DMS114 treated with DMSO at 0.1 percent for 48 hours (cell line): ENCODE data around the gene SRP54.
"Not testable (repeated sequence)": the region's sequence is repeated elsewhere in the genome, so short reads cannot be mapped to it uniquely, and the experiment has no call there.

Experiments
- DNase-seq: peaks from one replicate; lab custom pipeline; 2025; ENCODE audit not compliant: unreplicated experiment; lab: John Stamatoyannopoulos, UW

SRP54 gene

GRCh38 chr14:34982421-34983147, at the start of gene SRP54:
Gene SRP54, plus strand, starts transcription at chr14:34982992. Its CDS starts 13,718 bp downstream, at chr14:34996710.
- peak; percentile 95 for DNase-seq

GRCh38 chr14:34933301-34933700, 49.5 kb upstream of the SRP54 start:
- DNase-seq: no peak

GRCh38 chr14:34935488-34935887, 47.3 kb upstream of the SRP54 start:
- no peak for DNase-seq

GRCh38 chr14:34937442-34937841, 45.4 kb upstream of the SRP54 start:
- DNase-seq: no peak

- no peak for DNase-seq
Measured at GRCh38 chr14:34937876-34938275, 44.9 kb upstream of the SRP54 start.

- no peak for DNase-seq
Measured at GRCh38 chr14:34943506-34943905, 39.3 kb upstream of the SRP54 start.

- DNase-seq: no peak
Measured at GRCh38 chr14:34944744-34945143, 38.0 kb upstream of the SRP54 start.

- DNase-seq: no peak
Measured at GRCh38 chr14:34946699-34947098, 36.1 kb upstream of the SRP54 start.

GRCh38 chr14:34951286-34951685, 31.5 kb upstream of the SRP54 start:
- no peak for DNase-seq

GRCh38 chr14:34956931-34957330, 25.9 kb upstream of the SRP54 start:
- DNase-seq: no peak

- DNase-seq: no peak
Measured at GRCh38 chr14:34957771-34958286, 25.0 kb upstream of the SRP54 start.

GRCh38 chr14:34962106-34962505, 20.7 kb upstream of the SRP54 start:
- not testable (repeated sequence) for DNase-seq

- no peak for DNase-seq
Measured at GRCh38 chr14:34964977-34965764, 17.6 kb upstream of the SRP54 start.

- DNase-seq: no peak
Measured at GRCh38 chr14:34965912-34966311, 16.9 kb upstream of the SRP54 start.

GRCh38 chr14:34966413-34966812, 16.4 kb upstream of the SRP54 start:
- no peak for DNase-seq

GRCh38 chr14:34970665-34971064, 12.1 kb upstream of the SRP54 start:
- DNase-seq: no peak

- DNase-seq: no peak
Measured at GRCh38 chr14:34971381-34971780, 11.4 kb upstream of the SRP54 start.

GRCh38 chr14:34971801-34972200, 11.0 kb upstream of the SRP54 start:
- no peak for DNase-seq

- no peak for DNase-seq
Measured at GRCh38 chr14:34978444-34978843, 4.3 kb upstream of the SRP54 start.

GRCh38 chr14:34980337-34980900, 2.4 kb upstream of the SRP54 start:
- DNase-seq: no peak

- DNase-seq: peak; percentile 29
Measured at GRCh38 chr14:34981743-34982420, 910 bp upstream of the SRP54 start.
